Fibroblast of villous mesenchyme (primary cell): ENCODE data around the gene PCDHGA7. TPM values are rescaled to one million over a fixed set of nuclear protein-coding genes. Genes with fewer than 3 reads are reported as not detected.
A peak's percentile ranks its signal among the peaks of the same experiment; 100 is the strongest.
"Not testable (repeated sequence)": the region's sequence is repeated elsewhere in the genome, so short reads cannot be mapped to it uniquely, and the experiment has no call there.

Experiments used
- DNase-seq: peaks from one replicate; pipeline ENCODE4 v3.0.0-alpha.2; 2010; ENCODE audit warnings: low read depth
- H3K4me3 ChIP-seq: 2 replicates; pipeline ENCODE4 v1.5.1; 2011; ENCODE audit warnings: low read depth, mild to moderate bottlenecking, low read length
- total RNA-seq: library from RNA; depleted of rRNA; stranded (reverse); fragments of >200 nt; gene quantifications from 2 replicates; pipeline ENCODE4 v1.2.3, GENCODE V29; 2012
- TF ChIP-seq, protein P1 (sequence below): IDR thresholded peaks from 2 replicates; pipeline ENCODE4 v1.5.1; 2012; ENCODE audit warnings: low read depth, mild to moderate bottlenecking, low read length; ENCODE audit not compliant: insufficient read depth

The PCDHGA7 gene
- total RNA-seq, result 3.5 and 4.5 TPM in 2 replicates

GRCh38 chr5:141382469-141383294 lies at the start of gene PCDHGA7:
TSS of gene PCDHGA7 (plus strand) at chr5:141382742. CDS start at chr5:141382900, 158 bp downstream.
- TF ChIP-seq, protein P1, sequence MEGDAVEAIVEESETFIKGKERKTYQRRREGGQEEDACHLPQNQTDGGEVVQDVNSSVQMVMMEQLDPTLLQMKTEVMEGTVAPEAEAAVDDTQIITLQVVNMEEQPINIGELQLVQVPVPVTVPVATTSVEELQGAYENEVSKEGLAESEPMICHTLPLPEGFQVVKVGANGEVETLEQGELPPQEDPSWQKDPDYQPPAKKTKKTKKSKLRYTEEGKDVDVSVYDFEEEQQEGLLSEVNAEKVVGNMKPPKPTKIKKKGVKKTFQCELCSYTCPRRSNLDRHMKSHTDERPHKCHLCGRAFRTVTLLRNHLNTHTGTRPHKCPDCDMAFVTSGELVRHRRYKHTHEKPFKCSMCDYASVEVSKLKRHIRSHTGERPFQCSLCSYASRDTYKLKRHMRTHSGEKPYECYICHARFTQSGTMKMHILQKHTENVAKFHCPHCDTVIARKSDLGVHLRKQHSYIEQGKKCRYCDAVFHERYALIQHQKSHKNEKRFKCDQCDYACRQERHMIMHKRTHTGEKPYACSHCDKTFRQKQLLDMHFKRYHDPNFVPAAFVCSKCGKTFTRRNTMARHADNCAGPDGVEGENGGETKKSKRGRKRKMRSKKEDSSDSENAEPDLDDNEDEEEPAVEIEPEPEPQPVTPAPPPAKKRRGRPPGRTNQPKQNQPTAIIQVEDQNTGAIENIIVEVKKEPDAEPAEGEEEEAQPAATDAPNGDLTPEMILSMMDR, result peak; percentile 68
- peak; percentile 54 for DNase-seq
- H3K4me3 ChIP-seq, result peak within 1 kb of the TSS; percentile 69

- TF ChIP-seq, protein P1, result peak; percentile 62
- peak; percentile 61 for DNase-seq
- peak within 1 kb of the TSS; percentile 51 for H3K4me3 ChIP-seq
Measured at GRCh38 chr5:141338538-141339306, 43.8 kb upstream of the PCDHGA7 start, which contains the start of gene PCDHGA2. TSS of gene PCDHGA2 (plus strand) at chr5:141338760.

- not testable (repeated sequence) for H3K4me3 ChIP-seq, DNase-seq
Measured at GRCh38 chr5:141340781-141341354, 41.7 kb upstream of the PCDHGA7 start.

- H3K4me3 ChIP-seq, result no peak overlapping the region
- no peak for DNase-seq
- TF ChIP-seq, protein P1, result no peak
Measured at GRCh38 chr5:141342773-141343172, 39.8 kb upstream of the PCDHGA7 start.

DNA sequence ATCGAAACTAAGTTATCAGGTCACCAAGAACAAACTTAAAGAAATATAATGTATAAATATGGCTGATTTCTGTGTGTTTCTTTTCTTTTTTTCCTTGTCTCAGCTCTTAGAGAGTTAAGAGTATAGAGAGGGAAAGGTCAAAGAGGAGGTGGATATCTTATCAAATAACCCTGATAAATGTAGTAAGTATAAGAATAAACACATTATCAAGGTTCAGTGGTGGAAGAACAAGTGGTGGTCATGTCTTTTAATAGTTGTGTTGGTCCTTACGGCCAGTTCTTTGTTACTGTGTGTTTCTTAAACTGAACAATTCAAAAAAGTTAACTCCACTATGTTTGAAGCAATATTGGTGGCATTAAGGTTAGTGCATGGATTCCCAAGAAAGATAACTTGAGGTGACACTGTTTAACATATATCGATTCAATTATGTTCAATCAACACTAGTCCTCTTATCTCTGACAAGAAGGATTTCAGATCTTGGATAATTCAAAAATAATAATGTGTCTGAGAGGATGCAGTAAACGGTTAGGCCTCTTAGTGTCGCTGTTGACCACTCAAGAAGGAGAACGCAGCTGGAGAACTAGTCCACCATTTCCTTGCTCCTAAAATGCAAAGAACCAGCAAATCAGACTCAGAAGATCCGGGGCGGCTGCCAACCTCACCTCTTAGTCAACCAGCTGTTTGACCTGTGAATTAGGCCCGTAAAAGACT lies 39.1 kb upstream of the PCDHGA7 start, which contains the start of gene PCDHGA3:
PCDHGA3 (plus strand) TSS at position 588 of the 711 bp plus-strand sequence. CDS start 205 bp downstream, outside the sequence.
- DNase-seq, result peak; percentile 61
- H3K4me3 ChIP-seq, result peak within 1 kb of the TSS; percentile 51
- TF ChIP-seq, protein P1, result peak; percentile 55

GRCh38 chr5:141343953-141344463 lies 38.5 kb upstream of the PCDHGA7 start:
- no peak for DNase-seq
- H3K4me3 ChIP-seq, result peak overlapping the region; percentile 51
- TF ChIP-seq, protein P1, result no peak
